SK-N-SH treated with all-trans-retinoic acid at 6 μM for 48 hours (cell line): ENCODE measurements around the gene CXCL10.

Experiments used
- ATAC-seq: fragments of 200-7000 bp; cut with Tn5 transposase; 3 replicates; pipeline ENCODE4 v1.9.1; 2020; ENCODE audit warnings: mild to moderate bottlenecking, moderate library complexity
- ARNTL ChIP-seq: fragments of 450-650 bp; formaldehyde crosslinking; IDR thresholded peaks from 2 replicates; pipeline ENCODE4 v1.5.0; 2020; ENCODE audit warnings: low read depth, mild to moderate bottlenecking, moderate library complexity, borderline replicate concordance
- BACH2 ChIP-seq: fragments of 250-450 bp; sonication (Bioruptor Pico); IDR thresholded peaks from 2 replicates; pipeline ENCODE4 v1.9.0; 2021; ENCODE audit warnings: mild to moderate bottlenecking, borderline replicate concordance
- CSDC2 ChIP-seq: fragments of 250-450 bp; sonication (Bioruptor Pico); IDR thresholded peaks from 2 replicates; pipeline ENCODE4 v1.5.0; 2020; ENCODE audit warnings: mild to moderate bottlenecking, moderate library complexity
- ESRRG ChIP-seq: fragments of 250-450 bp; sonication (Bioruptor Pico); IDR thresholded peaks from 2 replicates; pipeline ENCODE4 v1.6.1; 2021; ENCODE audit warnings: mild to moderate bottlenecking
- GLIS3 ChIP-seq: fragments of 250-450 bp; sonication (Bioruptor Pico); IDR thresholded peaks from 2 replicates; pipeline ENCODE4 v1.5.0; 2020; ENCODE audit warnings: mild to moderate bottlenecking, moderate library complexity
- ISL1 ChIP-seq: fragments of 250-450 bp; sonication (Bioruptor Pico); IDR thresholded peaks from 2 replicates; pipeline ENCODE4 v2.1.2; 2022; ENCODE audit warnings: mild to moderate bottlenecking, moderate library complexity
- OSR1 ChIP-seq: fragments of 250-450 bp; sonication (Bioruptor Pico); IDR thresholded peaks from 2 replicates; pipeline ENCODE4 v1.8.0; 2022; ENCODE audit warnings: moderate library complexity, mild to moderate bottlenecking, inconsistent platforms
- PPARA ChIP-seq: fragments of 250-450 bp; sonication (Bioruptor Pico); IDR thresholded peaks from 2 replicates; pipeline ENCODE4 v1.5.0; 2020; ENCODE audit warnings: mild to moderate bottlenecking, borderline replicate concordance
- RARB ChIP-seq: fragments of 250-450 bp; sonication (Bioruptor Pico); IDR thresholded peaks from 2 replicates; pipeline ENCODE4 v1.8.0; 2021; ENCODE audit warnings: mild to moderate bottlenecking, moderate library complexity
- SNAI2 ChIP-seq: fragments of 250-450 bp; sonication (Bioruptor Pico); IDR thresholded peaks from 2 replicates; pipeline ENCODE4 v1.5.0; 2020; ENCODE audit warnings: mild to moderate bottlenecking, moderate library complexity
- TCF4 ChIP-seq: fragments of 250-450 bp; sonication (Bioruptor Pico); IDR thresholded peaks from 2 replicates; pipeline ENCODE4 v1.8.0; 2021; ENCODE audit warnings: mild to moderate bottlenecking, moderate library complexity, borderline replicate concordance
- TOX ChIP-seq: fragments of 250-450 bp; sonication (Bioruptor Pico); IDR thresholded peaks from 2 replicates; pipeline ENCODE4 v1.8.0; 2021; ENCODE audit warnings: mild to moderate bottlenecking, moderate library complexity, borderline replicate concordance
- ZC3H10 ChIP-seq: fragments of 250-450 bp; sonication (Bioruptor Pico); IDR thresholded peaks from 2 replicates; pipeline ENCODE4 v1.5.1; 2021; ENCODE audit warnings: mild to moderate bottlenecking, moderate library complexity
- ZFP3 ChIP-seq: fragments of 250-450 bp; sonication (Bioruptor Pico); IDR thresholded peaks from 2 replicates; pipeline ENCODE4 v1.5.0; 2020; ENCODE audit warnings: mild to moderate bottlenecking, moderate library complexity
- ZFP30 ChIP-seq: fragments of 450-650 bp; formaldehyde crosslinking; IDR thresholded peaks from 2 replicates; pipeline ENCODE4 v1.5.0; 2022; ENCODE audit warnings: mild to moderate bottlenecking, moderate library complexity
- ZNF565 ChIP-seq: fragments of 450-650 bp; formaldehyde crosslinking; conservative IDR thresholded peaks from 2 replicates; pipeline ENCODE4 v1.5.0; 2020; ENCODE audit warnings: low read depth, mild to moderate bottlenecking, moderate library complexity
- ZNF70 ChIP-seq: fragments of 450-650 bp; formaldehyde crosslinking; IDR thresholded peaks from 2 replicates; pipeline ENCODE4 v1.5.0; 2020; ENCODE audit warnings: mild to moderate bottlenecking, moderate library complexity
- TF ChIP-seq, protein P1 (sequence below): fragments of 250-450 bp; sonication (Bioruptor Pico); IDR thresholded peaks from 2 replicates; pipeline ENCODE4 v1.5.1; 2021; ENCODE audit warnings: mild to moderate bottlenecking, moderate library complexity
- TF ChIP-seq, protein P2 (sequence below): fragments of 250-450 bp; sonication (Bioruptor Pico); IDR thresholded peaks from 2 replicates; pipeline ENCODE4 v1.5.1; 2020; ENCODE audit warnings: low read depth, mild to moderate bottlenecking, moderate library complexity
- TF ChIP-seq, protein P3 (sequence below): fragments of 250-450 bp; sonication (Bioruptor Pico); IDR thresholded peaks from 2 replicates; pipeline ENCODE4 v1.5.0; 2020; ENCODE audit warnings: mild to moderate bottlenecking, moderate library complexity
- TF ChIP-seq, protein P4 (sequence below): fragments of 250-450 bp; sonication (Bioruptor Pico); IDR thresholded peaks from 2 replicates; pipeline ENCODE4 v1.8.0; 2021; ENCODE audit warnings: low read depth, mild to moderate bottlenecking, moderate library complexity, borderline replicate concordance
- TF ChIP-seq, protein P5 (sequence below): fragments of 250-450 bp; sonication (Bioruptor Pico); IDR thresholded peaks from 2 replicates; pipeline ENCODE4 v1.8.0; 2020; ENCODE audit warnings: mild to moderate bottlenecking, moderate library complexity, borderline replicate concordance

Gene CXCL10

DNA sequence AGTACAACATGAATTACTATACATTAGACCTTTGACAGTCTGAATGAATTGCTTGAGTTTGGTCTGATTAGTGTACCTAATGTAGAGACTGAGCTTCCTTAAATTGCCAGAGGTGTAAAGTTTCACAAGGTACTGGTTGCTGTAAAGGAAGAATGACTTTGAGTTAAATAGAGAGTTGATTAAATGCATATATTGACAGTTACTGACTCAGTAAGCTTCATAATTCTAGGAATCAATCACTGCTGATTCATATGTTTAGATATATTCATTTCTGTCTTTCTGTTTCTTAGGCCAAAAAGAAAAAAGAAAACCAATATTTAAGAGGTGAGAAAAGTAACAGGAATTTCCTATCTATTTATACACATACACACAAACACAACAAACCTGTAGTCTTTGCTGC, 35.0 kb upstream of the CXCL10 start:
- no peak for ATAC-seq
- TF ChIP-seq, protein P1, sequence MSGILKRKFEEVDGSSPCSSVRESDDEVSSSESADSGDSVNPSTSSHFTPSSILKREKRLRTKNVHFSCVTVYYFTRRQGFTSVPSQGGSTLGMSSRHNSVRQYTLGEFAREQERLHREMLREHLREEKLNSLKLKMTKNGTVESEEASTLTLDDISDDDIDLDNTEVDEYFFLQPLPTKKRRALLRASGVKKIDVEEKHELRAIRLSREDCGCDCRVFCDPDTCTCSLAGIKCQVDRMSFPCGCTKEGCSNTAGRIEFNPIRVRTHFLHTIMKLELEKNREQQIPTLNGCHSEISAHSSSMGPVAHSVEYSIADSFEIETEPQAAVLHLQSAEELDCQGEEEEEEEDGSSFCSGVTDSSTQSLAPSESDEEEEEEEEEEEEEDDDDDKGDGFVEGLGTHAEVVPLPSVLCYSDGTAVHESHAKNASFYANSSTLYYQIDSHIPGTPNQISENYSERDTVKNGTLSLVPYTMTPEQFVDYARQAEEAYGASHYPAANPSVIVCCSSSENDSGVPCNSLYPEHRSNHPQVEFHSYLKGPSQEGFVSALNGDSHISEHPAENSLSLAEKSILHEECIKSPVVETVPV (CRISPR knock-in tag): no peak
- no peak for TF ChIP-seq ZFP30 (CRISPR knock-in tag)
- TF ChIP-seq, protein P2, sequence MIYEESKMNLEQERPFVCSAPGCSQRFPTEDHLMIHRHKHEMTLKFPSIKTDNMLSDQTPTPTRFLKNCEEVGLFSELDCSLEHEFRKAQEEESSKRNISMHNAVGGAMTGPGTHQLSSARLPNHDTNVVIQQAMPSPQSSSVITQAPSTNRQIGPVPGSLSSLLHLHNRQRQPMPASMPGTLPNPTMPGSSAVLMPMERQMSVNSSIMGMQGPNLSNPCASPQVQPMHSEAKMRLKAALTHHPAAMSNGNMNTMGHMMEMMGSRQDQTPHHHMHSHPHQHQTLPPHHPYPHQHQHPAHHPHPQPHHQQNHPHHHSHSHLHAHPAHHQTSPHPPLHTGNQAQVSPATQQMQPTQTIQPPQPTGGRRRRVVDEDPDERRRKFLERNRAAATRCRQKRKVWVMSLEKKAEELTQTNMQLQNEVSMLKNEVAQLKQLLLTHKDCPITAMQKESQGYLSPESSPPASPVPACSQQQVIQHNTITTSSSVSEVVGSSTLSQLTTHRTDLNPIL (CRISPR knock-in tag): no peak
- no peak for TF ChIP-seq ZNF565 (CRISPR knock-in tag)
- no peak for TF ChIP-seq ZFP3
- TF ChIP-seq, protein P3, sequence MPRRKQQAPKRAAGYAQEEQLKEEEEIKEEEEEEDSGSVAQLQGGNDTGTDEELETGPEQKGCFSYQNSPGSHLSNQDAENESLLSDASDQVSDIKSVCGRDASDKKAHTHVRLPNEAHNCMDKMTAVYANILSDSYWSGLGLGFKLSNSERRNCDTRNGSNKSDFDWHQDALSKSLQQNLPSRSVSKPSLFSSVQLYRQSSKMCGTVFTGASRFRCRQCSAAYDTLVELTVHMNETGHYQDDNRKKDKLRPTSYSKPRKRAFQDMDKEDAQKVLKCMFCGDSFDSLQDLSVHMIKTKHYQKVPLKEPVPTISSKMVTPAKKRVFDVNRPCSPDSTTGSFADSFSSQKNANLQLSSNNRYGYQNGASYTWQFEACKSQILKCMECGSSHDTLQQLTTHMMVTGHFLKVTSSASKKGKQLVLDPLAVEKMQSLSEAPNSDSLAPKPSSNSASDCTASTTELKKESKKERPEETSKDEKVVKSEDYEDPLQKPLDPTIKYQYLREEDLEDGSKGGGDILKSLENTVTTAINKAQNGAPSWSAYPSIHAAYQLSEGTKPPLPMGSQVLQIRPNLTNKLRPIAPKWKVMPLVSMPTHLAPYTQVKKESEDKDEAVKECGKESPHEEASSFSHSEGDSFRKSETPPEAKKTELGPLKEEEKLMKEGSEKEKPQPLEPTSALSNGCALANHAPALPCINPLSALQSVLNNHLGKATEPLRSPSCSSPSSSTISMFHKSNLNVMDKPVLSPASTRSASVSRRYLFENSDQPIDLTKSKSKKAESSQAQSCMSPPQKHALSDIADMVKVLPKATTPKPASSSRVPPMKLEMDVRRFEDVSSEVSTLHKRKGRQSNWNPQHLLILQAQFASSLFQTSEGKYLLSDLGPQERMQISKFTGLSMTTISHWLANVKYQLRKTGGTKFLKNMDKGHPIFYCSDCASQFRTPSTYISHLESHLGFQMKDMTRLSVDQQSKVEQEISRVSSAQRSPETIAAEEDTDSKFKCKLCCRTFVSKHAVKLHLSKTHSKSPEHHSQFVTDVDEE (CRISPR knock-in tag): no peak
- TF ChIP-seq ESRRG (CRISPR knock-in tag): no peak
- TF ChIP-seq ISL1 (CRISPR knock-in tag): no peak
- TF ChIP-seq PPARA (CRISPR knock-in tag): no peak
- TF ChIP-seq, protein P4, sequence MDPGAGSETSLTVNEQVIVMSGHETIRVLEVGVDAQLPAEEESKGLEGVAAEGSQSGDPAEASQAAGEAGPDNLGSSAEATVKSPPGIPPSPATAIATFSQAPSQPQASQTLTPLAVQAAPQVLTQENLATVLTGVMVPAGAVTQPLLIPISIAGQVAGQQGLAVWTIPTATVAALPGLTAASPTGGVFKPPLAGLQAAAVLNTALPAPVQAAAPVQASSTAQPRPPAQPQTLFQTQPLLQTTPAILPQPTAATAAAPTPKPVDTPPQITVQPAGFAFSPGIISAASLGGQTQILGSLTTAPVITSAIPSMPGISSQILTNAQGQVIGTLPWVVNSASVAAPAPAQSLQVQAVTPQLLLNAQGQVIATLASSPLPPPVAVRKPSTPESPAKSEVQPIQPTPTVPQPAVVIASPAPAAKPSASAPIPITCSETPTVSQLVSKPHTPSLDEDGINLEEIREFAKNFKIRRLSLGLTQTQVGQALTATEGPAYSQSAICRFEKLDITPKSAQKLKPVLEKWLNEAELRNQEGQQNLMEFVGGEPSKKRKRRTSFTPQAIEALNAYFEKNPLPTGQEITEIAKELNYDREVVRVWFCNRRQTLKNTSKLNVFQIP (CRISPR knock-in tag): no peak
- no peak for TF ChIP-seq TCF4 (CRISPR knock-in tag)
- TF ChIP-seq TOX (CRISPR knock-in tag): no peak

DNA sequence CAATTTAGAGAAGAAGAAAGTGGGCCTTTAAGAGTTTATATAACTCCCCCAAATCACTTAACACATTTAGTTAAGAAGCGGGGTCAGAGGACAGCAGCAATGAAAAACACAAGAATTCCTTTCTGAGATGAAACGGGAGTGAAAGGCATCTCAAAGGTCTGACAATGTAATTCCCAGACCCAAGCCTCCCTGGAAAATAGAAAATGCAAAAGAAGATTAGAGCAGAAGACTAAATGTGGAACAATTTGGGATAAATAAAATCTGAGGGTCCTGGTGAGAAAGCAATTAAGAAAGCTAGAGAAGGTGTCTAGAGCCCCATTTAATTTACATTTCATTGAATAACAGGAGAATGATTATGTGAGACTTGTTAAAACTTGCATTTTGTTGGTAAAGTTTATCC, 32.1 kb upstream of the CXCL10 start:
- ATAC-seq: no peak
- TF ChIP-seq ZNF70 (CRISPR knock-in tag): no peak

DNA sequence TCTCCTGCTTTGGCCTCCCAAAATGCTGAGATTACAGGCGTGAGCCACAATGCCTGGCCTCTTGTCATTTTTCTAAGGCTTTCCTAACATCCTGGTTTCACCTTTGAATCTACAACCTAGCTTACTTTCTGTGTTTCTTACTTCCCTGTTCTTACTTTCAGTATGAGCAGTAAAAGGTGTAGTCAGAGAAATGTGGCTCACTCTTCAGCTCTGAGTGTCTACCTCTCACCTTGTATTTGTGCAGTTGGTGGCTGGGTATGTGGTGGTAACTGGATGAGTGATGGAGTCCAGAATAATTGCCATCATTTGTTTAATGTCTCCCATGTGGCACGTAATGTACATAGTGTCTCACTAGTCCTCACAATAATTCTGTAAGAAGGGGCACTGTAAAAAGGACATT, 31.7 kb upstream of the CXCL10 start:
- TF ChIP-seq, protein P1 (CRISPR knock-in tag): no peak
- TF ChIP-seq OSR1: no peak
- TF ChIP-seq, protein P5, sequence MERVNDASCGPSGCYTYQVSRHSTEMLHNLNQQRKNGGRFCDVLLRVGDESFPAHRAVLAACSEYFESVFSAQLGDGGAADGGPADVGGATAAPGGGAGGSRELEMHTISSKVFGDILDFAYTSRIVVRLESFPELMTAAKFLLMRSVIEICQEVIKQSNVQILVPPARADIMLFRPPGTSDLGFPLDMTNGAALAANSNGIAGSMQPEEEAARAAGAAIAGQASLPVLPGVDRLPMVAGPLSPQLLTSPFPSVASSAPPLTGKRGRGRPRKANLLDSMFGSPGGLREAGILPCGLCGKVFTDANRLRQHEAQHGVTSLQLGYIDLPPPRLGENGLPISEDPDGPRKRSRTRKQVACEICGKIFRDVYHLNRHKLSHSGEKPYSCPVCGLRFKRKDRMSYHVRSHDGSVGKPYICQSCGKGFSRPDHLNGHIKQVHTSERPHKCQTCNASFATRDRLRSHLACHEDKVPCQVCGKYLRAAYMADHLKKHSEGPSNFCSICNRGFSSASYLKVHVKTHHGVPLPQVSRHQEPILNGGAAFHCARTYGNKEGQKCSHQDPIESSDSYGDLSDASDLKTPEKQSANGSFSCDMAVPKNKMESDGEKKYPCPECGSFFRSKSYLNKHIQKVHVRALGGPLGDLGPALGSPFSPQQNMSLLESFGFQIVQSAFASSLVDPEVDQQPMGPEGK (CRISPR knock-in tag): no peak
- TF ChIP-seq ESRRG (CRISPR knock-in tag): no peak
- no peak for TF ChIP-seq RARB
- TF ChIP-seq TCF4 (CRISPR knock-in tag): no peak
- no peak for TF ChIP-seq GLIS3

DNA sequence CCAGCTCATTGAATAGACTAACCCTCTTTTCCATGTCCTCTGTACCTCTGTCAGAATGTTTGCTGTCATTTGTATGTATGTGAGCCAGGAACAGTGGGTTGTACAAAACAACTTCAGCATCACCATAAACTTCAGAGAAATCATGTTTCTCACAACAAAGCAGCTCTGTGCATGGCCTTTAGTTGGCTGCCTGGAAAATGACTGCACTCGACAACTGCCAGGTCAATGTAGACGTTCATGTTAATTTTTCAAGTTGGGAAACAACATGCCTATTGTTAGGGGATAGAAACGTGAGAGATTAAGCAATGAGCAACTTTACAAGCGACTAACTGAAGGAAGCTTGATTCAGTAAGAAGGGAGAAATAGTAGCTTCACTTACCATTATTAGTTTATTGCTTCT, 30.4 kb upstream of the CXCL10 start:
- ATAC-seq: no peak
- no peak for TF ChIP-seq ZFP3
- no peak for TF ChIP-seq CSDC2
- TF ChIP-seq, protein P1 (CRISPR knock-in tag): no peak
- no peak for TF ChIP-seq ZFP30 (CRISPR knock-in tag)
- no peak for TF ChIP-seq SNAI2 (CRISPR knock-in tag)
- TF ChIP-seq RARB: no peak
- TF ChIP-seq ZNF70 (CRISPR knock-in tag): no peak
- TF ChIP-seq ISL1 (CRISPR knock-in tag): no peak
- no peak for TF ChIP-seq ZNF565 (CRISPR knock-in tag)
- no peak for TF ChIP-seq BACH2 (CRISPR knock-in tag)
- TF ChIP-seq ARNTL: no peak
- TF ChIP-seq ZC3H10: no peak
- TF ChIP-seq OSR1: no peak
- no peak for TF ChIP-seq GLIS3
- TF ChIP-seq, protein P2 (CRISPR knock-in tag): no peak

More for the DNA sequence above, 31.7 kb upstream of the CXCL10 start:
- ATAC-seq: no peak
